Liver (tissue), 9 donors: ENCODE measurements around the gene AOPEP. TPM values are rescaled to one million over a fixed set of nuclear protein-coding genes. Genes with fewer than 3 reads are reported as not detected.

Source experiments
- DNase-seq: peaks from one replicate; pipeline ENCODE4 v3.0.0-alpha.2; 2017; ENCODE audit warnings: low spot score
- H3K27ac ChIP-seq, 2 donors: one replicate each; pipeline ENCODE4 v1.7.0; 2013; ENCODE audit warnings: inconsistent platforms in 2 of 2, low read length in 2 of 2, control low read depth in 1 of 2, low read depth in 1 of 2, mild to moderate bottlenecking in 1 of 2
- H3K27me3 ChIP-seq, 4 donors: one replicate each; pipeline versions ENCODE4 v1.6.1 to v1.7.0; 2013; ENCODE audit warnings: low read length in 3 of 4, inconsistent platforms in 1 of 4, mild to moderate bottlenecking in 1 of 4, moderate library complexity in 1 of 4; ENCODE audit not compliant: control insufficient read depth in 4 of 4, insufficient read depth in 4 of 4
- H3K36me3 ChIP-seq, 4 donors: one replicate each; pipeline versions ENCODE4 v1.6.1 to v1.7.0; 2013; ENCODE audit warnings: low read length in 3 of 4, mild to moderate bottlenecking in 3 of 4, low read depth in 1 of 4, moderate library complexity in 1 of 4; ENCODE audit not compliant: control insufficient read depth in 4 of 4, insufficient read depth in 3 of 4
- H3K4me1 ChIP-seq, 4 donors: one replicate each; pipeline versions ENCODE4 v1.6.1 to v1.7.0; 2013; ENCODE audit warnings: low read length in 3 of 4, mild to moderate bottlenecking in 3 of 4, moderate library complexity in 1 of 4; ENCODE audit not compliant: control insufficient read depth in 4 of 4, insufficient read depth in 4 of 4
- H3K4me3 ChIP-seq, 3 donors: one replicate each; pipeline versions ENCODE4 v1.6.1 to v1.7.0; 2013; ENCODE audit warnings: low read length in 3 of 3, control low read depth in 1 of 3, low read depth in 1 of 3, mild to moderate bottlenecking in 1 of 3
- H3K9ac ChIP-seq, 2 donors: one replicate each; pipeline ENCODE4 v1.7.0; 2013; ENCODE audit warnings: low read length in 2 of 2, mild to moderate bottlenecking in 2 of 2, moderate library complexity in 2 of 2, control low read depth in 1 of 2, low read depth in 1 of 2
- H3K9me3 ChIP-seq, 4 donors: one replicate each; pipeline versions ENCODE4 v1.6.1 to v1.7.0; 2013; ENCODE audit warnings: low read length in 3 of 4; ENCODE audit not compliant: control insufficient read depth in 4 of 4
- EGR1 ChIP-seq, 2 donors: IDR thresholded peaks; 2 replicates each; pipeline ENCODE4 v1.6.1; 2016 to 2018; ENCODE audit warnings: antibody characterized with exemption in 2 of 2, low read depth in 2 of 2
- FOXA1 ChIP-seq: IDR thresholded peaks from 2 replicates; pipeline ENCODE4 v1.6.1; 2016; ENCODE audit warnings: antibody characterized with exemption
- GABPA ChIP-seq, 2 donors: IDR thresholded peaks in 1 of 2; conservative IDR thresholded peaks in 1 of 2; 2 replicates each; pipeline ENCODE4 v1.6.1; 2016; ENCODE audit warnings: antibody characterized with exemption in 2 of 2, mild to moderate bottlenecking in 1 of 2, moderate library complexity in 1 of 2
- JUND ChIP-seq, 2 donors: IDR thresholded peaks; 2 replicates each; pipeline ENCODE4 v1.6.1; 2016; ENCODE audit warnings: antibody characterized with exemption in 2 of 2
- NR2F2 ChIP-seq: IDR thresholded peaks from 2 replicates; pipeline ENCODE4 v1.6.1; 2016; ENCODE audit warnings: antibody characterized with exemption
- SP1 ChIP-seq: IDR thresholded peaks from 2 replicates; pipeline ENCODE4 v1.6.1; 2018; ENCODE audit warnings: antibody characterized with exemption, mild to moderate bottlenecking
- TAF1 ChIP-seq: conservative IDR thresholded peaks from 2 replicates; pipeline ENCODE4 v1.6.1; 2016; ENCODE audit warnings: antibody characterized with exemption, mild to moderate bottlenecking
- YY1 ChIP-seq: IDR thresholded peaks from 2 replicates; pipeline ENCODE4 v1.6.1; 2016; ENCODE audit warnings: antibody characterized with exemption, mild to moderate bottlenecking
- WGBS: extraction: QIAGEN DNeasy Blood & Tissue Kit; methylation state at CpG from one replicate; pipeline ENCODE4 v1.1.7; 2013; 5-methylcytosine and 5-hydroxymethylcytosine counted together
- polyA plus RNA-seq, 2 donors: library from polyadenylated mRNA; stranded (reverse) in 1 of 2; unstranded in 1 of 2; fragments of 200-250 nt in 1 of 2; fragments of >200 nt in 1 of 2; fragmentation: Nextera tagmentation in 1 of 2; extraction: Ambion mirVana in 1 of 2; gene quantifications; one replicate each; pipeline versions ENCODE4 v1.2.1 to v1.2.3, GENCODE V29; 2013 to 2015
- total RNA-seq, 2 donors: library from RNA; depleted of rRNA; stranded (reverse); fragments of >200 nt; gene quantifications; one replicate each; pipeline ENCODE4 v1.2.3, GENCODE V29; 2014
- TF ChIP-seq, protein P1 (sequence below): IDR thresholded peaks from 2 replicates; pipeline ENCODE4 v1.6.1; 2016; ENCODE audit warnings: antibody characterized with exemption
- TF ChIP-seq, protein P2 (sequence below): IDR thresholded peaks from 2 replicates; pipeline ENCODE4 v1.6.1; 2016; ENCODE audit warnings: antibody characterized with exemption, mild to moderate bottlenecking
- donor health status: healthy.
- donor health status: healthy.
- donor health status: healthy.
- donor health status: healthy.
- donor health status: healthy.

AOPEP gene
- total and polyA plus RNA-seq, 4 donors: 22.2 to 77.1 (median 34.8) TPM

DNA sequence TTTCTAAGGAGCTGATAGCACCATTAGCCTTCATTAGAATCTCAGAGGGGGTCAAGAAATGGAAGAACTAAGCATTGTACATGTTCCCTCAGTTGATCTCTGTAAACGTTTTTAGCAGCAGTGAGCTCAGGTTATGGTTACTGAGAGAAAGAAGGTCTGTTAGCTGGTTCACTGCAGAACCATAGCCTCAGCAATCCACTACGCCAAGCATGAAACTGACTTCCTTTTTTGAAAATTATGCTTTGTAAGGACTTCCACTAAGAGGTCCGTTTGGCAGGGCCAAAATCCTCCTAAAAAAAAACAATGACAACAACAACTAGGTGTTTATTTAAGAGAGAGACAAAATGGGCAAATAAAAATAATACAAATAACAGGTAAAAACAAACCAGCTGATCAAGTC, 273.3 kb downstream of the AOPEP start:
- Histone ChIP-seq H3K36me3 (no peaks in the 10 kb centered on the region), H3K4me1 (peaks cover 0 to 63% (median 28%) of the 10 kb centered on the region in 4 donors), H3K4me3 (no peak overlapping the region), H3K9ac (peak overlapping the region in 1 of 2 donors; percentile 25), H3K9me3 (no peaks in the 10 kb centered on the region), H3K27ac (peak overlapping the region; percentile 36 to 64), H3K27me3 (no peaks in the 10 kb centered on the region)
- WGBS: 28% methylated on average over 3 of the region's 3 CpGs
- TF ChIP-seq JUND (IDR thresholded peaks at IDR 0.05) (peak in 1 of 2 donors; percentile 8), FOXA1 (no peak)
- DNase-seq: no peak

DNA sequence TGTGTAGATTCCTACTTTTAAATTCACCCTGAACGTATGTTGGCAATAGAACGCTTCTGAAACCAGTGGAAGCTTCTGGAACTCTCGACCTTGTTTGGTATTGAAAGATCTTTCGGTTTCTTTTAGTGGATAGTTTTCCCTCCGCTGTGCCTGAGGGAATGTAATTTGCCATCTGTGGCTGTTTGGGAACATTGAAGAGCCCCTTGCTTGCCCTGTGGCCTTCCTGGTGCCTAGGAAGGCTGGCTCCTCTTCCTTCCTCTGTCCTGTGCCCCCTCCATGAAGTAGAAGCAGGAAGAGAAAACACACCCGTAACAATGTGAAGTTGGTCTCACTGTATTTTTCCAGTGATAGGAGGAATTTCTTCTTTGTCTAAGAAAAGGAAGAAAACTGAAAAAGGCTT, 274.3 kb downstream of the AOPEP start:
- TF ChIP-seq NR2F2 (peak; percentile 46), YY1 (peak; percentile 31), FOXA1 (no peak)
- H3K36me3 ChIP-seq: no peaks in the 10 kb centered on the region
- peaks cover 2 to 59% (median 23%) of the 10 kb centered on the region in 4 donors for H3K4me1 ChIP-seq
- H3K27ac ChIP-seq: peak overlapping the region; percentile 83 to 88
- peak overlapping the region; percentile 10 to 30 for H3K9ac ChIP-seq
- DNase-seq: no peak
- no peaks in the 10 kb centered on the region for H3K9me3 ChIP-seq
- WGBS: 71% methylated on average over 6 of the region's 6 CpGs
- peak overlapping the region in 1 of 3 donors; percentile 11 for H3K4me3 ChIP-seq
- no peaks in the 10 kb centered on the region for H3K27me3 ChIP-seq

DNA sequence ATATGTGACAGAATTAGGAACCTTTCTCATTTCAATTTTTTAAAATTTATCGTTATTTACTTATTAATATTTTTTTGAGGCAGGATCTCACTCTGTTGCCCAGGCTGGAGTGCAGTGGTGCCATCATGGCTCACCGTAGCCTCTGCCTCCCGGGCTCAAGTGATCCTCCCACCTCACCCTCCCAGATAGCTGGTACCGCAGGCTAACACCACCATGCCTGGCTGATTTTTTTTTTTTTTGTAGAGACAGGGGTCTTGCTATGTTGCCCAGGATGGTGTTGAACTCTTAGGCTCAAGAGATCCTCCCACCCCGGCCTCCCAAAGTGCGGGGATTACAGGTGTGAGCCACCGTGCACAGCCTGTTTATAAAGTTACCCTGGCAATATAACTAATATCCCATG, 275.2 kb downstream of the AOPEP start:
- TF ChIP-seq TAF1: no peak
- TF ChIP-seq, protein P1, sequence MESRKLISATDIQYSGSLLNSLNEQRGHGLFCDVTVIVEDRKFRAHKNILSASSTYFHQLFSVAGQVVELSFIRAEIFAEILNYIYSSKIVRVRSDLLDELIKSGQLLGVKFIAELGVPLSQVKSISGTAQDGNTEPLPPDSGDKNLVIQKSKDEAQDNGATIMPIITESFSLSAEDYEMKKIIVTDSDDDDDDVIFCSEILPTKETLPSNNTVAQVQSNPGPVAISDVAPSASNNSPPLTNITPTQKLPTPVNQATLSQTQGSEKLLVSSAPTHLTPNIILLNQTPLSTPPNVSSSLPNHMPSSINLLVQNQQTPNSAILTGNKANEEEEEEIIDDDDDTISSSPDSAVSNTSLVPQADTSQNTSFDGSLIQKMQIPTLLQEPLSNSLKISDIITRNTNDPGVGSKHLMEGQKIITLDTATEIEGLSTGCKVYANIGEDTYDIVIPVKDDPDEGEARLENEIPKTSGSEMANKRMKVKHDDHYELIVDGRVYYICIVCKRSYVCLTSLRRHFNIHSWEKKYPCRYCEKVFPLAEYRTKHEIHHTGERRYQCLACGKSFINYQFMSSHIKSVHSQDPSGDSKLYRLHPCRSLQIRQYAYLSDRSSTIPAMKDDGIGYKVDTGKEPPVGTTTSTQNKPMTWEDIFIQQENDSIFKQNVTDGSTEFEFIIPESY: no peak
- no peak for TF ChIP-seq EGR1 (IDR thresholded peaks at IDR 0.05; ENCODE audit: low read depth in 2 of 2)
- no peak for TF ChIP-seq GABPA (IDR thresholded peaks at IDR 0.05 in 1 of 2, conservative IDR thresholded peaks at IDR 0.05 in 1 of 2)
- TF ChIP-seq, protein P2, sequence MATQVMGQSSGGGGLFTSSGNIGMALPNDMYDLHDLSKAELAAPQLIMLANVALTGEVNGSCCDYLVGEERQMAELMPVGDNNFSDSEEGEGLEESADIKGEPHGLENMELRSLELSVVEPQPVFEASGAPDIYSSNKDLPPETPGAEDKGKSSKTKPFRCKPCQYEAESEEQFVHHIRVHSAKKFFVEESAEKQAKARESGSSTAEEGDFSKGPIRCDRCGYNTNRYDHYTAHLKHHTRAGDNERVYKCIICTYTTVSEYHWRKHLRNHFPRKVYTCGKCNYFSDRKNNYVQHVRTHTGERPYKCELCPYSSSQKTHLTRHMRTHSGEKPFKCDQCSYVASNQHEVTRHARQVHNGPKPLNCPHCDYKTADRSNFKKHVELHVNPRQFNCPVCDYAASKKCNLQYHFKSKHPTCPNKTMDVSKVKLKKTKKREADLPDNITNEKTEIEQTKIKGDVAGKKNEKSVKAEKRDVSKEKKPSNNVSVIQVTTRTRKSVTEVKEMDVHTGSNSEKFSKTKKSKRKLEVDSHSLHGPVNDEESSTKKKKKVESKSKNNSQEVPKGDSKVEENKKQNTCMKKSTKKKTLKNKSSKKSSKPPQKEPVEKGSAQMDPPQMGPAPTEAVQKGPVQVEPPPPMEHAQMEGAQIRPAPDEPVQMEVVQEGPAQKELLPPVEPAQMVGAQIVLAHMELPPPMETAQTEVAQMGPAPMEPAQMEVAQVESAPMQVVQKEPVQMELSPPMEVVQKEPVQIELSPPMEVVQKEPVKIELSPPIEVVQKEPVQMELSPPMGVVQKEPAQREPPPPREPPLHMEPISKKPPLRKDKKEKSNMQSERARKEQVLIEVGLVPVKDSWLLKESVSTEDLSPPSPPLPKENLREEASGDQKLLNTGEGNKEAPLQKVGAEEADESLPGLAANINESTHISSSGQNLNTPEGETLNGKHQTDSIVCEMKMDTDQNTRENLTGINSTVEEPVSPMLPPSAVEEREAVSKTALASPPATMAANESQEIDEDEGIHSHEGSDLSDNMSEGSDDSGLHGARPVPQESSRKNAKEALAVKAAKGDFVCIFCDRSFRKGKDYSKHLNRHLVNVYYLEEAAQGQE: no peak
- TF ChIP-seq SP1: no peak

More for the DNA sequence above, 275.2 kb downstream of the AOPEP start:
- peak overlapping the region; percentile 83 to 88 for H3K27ac ChIP-seq
- no peaks in the 10 kb centered on the region for H3K9me3 ChIP-seq
- H3K36me3 ChIP-seq: no peaks in the 10 kb centered on the region
- H3K9ac ChIP-seq: no peak overlapping the region
- no peak overlapping the region for H3K4me3 ChIP-seq
- H3K27me3 ChIP-seq: no peaks in the 10 kb centered on the region
- 93% methylated on average over 7 of the region's 7 CpGs for WGBS
- peaks cover 2 to 62% (median 25%) of the 10 kb centered on the region in 4 donors for H3K4me1 ChIP-seq
- no peak for DNase-seq
